GM19395 (cell line): Measurements from ENCODE around the gene IFTAP.
"Not testable (repeated sequence)": the region's sequence is repeated elsewhere in the genome, so short reads cannot be mapped to it uniquely, and the experiment has no call there.

Source experiments
- ATAC-seq: cut with Tn5 transposase; IDR thresholded peaks from one replicate; pipeline ENCODE4 v1.9.1; 2021; ENCODE audit warnings: mild to moderate bottlenecking, moderate library complexity; ENCODE audit not compliant: unreplicated experiment

IFTAP gene

GRCh38 chr11:36635066-36635862, 41.0 kb downstream of the IFTAP start:
- ATAC-seq: no peak

DNA sequence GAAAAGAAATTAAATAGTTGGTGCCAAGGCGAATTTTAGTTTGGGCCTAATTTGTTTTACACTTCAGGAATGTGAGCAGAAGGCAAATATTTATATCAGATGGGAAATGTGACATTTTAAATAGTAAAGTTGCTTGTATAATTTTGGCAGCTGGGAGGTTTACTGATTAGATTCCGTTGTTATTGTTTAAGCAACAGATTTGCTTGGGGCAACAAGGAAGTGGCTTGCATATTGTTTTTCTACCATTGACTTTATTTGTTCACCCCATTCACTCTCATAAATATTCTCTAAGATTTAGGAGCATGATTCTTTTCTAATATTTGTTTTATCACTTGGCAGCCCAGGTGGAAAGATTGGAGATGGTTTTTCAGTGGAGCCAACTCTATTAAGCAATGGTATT, 44.3 kb downstream of the IFTAP start:
- no peak for ATAC-seq

DNA sequence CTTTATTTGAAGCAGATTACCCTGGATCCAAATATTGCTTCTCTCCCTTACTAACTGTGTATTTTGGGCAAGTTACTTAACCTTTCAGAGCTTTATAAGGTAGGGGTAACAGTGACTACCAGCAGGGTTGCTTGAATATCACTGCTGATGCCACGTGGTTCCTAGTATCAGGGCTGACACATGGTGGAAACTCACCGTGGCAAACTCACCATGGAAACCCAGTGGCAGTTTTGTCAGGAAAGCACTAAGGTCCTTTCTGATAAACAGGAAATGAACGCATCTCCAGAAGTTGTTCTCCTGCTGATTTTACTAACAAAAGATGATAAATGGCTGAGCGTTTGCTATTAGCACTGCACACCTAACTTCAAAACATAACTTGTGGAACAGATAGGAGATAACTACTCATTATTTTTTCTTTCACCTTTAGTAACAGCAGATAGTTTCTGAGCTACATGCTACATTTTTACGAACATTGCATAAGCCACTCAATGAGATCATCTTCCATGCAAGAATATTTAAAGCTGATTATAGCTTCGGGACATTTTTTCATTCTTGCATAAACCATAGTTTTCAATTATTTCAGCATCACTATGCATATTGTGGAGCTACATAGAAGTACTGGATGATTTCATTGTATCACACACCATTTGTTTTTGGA, 63.4 kb downstream of the IFTAP start:
- no peak for ATAC-seq

DNA sequence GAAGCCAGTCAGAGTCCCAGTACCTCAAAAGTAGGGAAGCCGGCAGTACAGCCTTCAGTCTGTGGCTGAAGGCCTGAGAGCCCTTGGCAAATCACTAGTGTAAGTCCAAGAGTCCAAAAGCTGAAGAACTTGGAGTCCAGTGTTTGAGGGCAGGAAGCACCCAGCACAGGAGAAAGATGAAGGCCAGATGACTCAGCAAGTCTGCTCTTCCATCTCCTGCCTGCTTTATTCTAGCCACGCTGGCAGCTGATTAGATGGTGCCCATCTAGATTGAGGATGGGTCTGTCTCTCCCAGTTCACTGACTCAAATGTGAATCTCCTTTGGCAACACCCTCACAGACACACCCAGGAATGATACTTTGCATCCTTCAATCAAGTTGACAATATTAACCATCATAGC, 67.1 kb downstream of the IFTAP start:
- not testable (repeated sequence) for ATAC-seq

GRCh38 chr11:36672815-36673450, 78.6 kb downstream of the IFTAP start:
- ATAC-seq: no peak

DNA sequence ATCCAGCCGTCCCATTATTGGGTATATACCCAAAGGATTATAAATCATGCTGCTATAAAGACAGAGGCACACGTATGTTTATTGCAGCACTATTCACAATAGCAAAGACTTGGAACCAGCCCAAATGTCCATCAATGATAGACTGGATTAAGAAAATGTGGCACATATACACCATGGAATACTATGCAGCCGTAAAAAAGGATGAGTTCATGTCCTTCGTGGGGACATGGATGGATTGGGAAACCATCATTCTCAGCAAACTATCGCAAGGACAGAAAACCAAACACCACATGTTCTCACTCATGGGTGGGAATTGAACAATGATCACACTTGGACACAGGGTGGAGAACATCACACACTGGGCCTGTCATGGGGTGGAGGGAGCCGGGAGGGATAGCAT, 85.2 kb downstream of the IFTAP start:
- ATAC-seq: not testable (repeated sequence)

GRCh38 chr11:36683818-36684217, 89.5 kb downstream of the IFTAP start:
- ATAC-seq: no peak

DNA sequence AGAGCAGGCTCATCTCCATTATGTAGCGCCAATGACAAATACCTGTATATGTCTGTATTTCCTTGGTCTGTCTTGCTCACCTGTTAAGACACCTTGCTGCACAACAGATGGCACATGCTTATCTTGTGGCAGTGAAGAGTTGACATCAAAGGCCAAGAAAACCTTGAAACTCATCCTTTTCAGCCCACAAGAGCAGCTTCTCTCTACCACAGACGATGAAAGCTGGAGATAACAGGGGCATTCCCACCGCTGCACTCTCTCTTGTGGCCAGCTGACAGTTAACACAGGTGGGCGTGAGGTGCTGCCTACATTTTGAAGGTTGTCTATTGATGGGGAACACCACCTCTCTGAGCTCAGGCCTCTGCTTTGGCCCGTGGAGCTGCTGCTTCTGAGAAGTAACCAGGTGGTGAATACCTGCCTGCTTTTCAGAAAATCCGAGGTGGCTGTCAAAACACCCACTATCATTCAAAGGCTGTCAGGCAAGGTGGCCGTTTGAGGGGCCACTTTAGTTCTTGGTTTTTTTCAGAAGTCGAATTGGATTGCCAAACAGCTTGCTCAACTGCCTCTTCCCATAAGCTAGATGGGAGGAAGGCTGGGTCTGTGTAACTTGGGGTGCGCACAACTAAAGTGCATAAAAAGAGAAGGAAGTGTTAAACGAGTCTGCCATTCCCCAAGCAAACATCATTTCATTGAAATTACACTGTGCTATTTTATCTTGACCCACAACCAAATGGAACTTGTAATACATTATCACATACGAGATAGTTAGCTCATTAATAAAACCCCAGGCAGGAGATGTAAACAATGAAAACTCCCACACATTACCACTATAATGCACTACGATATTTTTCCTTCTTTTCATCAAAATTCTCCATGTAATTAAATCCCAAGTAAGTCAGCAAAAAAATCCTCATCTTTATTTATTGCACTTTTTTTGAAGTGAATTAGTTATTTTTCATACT, 90.8 kb downstream of the IFTAP start:
- no peak for ATAC-seq

GRCh38 chr11:36688132-36688531, 93.8 kb downstream of the IFTAP start:
- no peak for ATAC-seq

DNA sequence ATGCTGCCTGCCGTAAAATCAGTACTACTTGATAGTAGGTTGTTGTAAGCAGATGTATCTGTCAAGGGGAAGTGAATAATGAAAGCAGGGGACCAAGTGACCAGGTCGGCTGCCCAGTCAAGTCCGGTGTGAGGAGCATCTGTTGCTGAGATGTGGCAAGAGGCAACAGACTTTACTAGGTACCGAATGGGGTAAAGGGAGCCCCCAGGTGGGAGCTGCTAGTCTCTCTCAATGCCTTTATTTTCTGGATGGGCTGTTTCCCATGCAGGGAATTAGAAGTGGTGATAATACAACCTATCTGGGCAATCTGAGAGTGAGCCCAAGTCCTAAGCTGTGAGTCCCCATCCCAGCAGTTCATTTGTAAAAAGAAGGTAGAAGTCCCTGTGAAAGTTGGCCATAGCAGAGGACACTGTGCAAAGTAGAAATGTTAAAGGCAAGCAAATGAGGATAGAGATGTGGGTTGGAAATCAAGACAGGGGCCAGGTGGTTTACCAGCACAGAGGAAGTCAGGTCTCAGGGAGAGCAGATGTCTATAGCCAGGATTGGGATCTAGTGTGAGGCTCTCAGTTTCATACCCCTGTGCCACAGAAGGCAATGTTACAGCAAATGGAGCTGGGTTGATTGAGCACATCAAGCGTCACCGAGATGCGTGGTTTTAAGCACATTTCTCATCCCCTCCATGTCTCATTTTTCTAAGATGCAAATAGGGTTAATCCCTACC, 94.4 kb downstream of the IFTAP start:
- no peak for ATAC-seq

- ATAC-seq: no peak
Observed at GRCh38 chr11:36689442-36689841, 95.1 kb downstream of the IFTAP start.

DNA sequence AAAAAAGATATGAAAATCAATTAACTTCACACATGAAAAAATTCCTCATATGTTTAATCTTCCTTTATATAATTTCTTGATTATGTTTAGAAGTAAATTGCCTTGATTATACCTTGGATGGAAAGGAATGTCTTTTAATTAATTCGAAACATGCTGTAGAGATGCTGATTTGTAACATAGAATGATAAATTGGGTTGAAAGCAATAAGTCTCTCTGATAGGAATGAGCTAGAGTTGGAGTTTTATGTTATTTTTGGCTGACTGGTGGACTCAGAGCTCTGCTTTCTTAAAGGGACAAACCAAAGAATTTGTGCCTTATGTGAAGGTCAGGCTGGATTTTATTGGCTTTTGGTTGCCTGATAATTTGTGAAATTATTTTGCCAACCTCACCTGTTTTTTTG, 98.4 kb downstream of the IFTAP start:
- no peak for ATAC-seq

GRCh38 chr11:36693139-36693843, 99.0 kb downstream of the IFTAP start:
- ATAC-seq: no peak

DNA sequence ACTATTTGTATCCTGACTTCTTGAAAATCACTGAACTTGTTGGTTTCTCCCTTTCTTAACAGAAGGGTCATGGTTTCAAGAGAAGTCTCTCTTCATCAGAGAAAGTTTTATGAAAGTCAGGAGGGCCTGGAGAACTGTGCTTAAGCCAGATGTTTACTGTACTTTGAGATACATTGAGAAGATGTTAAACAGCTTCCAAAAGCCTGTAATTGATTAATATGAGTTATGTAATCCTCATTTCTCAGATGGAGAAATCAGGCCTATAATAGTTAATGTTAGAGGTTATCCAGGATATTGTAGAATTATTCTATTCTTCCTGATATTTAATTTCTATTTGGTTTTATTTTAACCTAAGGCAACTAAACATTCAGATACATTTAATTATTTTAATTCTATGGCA, 100.8 kb downstream of the IFTAP start:
- ATAC-seq: no peak

GRCh38 chr11:36695571-36695970, 101.3 kb downstream of the IFTAP start:
- no peak for ATAC-seq

DNA sequence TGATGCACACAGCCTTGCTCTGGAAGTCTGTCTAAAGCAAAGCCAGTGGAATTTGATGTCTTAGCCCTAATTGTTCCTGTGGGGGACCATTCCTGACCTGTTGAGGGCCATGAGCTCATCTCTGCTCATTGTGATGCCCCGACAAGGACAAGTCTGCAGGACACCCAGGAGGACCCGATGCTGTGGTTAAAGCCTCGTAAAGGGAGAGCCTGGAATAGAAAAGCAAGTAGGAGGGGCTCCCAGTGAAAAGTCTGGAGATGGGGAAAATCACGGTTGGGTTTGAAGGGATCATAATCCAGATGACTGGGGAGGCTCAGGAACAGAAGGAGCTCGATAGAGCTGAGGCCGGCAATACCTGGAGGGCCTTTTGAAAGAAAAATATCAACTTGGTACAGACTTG, 102.2 kb downstream of the IFTAP start:
- ATAC-seq: no peak

- ATAC-seq: no peak
Observed at GRCh38 chr11:36699271-36699670, 105.0 kb downstream of the IFTAP start.

- no peak for ATAC-seq
Observed at GRCh38 chr11:36700246-36700645, 105.9 kb downstream of the IFTAP start.

DNA sequence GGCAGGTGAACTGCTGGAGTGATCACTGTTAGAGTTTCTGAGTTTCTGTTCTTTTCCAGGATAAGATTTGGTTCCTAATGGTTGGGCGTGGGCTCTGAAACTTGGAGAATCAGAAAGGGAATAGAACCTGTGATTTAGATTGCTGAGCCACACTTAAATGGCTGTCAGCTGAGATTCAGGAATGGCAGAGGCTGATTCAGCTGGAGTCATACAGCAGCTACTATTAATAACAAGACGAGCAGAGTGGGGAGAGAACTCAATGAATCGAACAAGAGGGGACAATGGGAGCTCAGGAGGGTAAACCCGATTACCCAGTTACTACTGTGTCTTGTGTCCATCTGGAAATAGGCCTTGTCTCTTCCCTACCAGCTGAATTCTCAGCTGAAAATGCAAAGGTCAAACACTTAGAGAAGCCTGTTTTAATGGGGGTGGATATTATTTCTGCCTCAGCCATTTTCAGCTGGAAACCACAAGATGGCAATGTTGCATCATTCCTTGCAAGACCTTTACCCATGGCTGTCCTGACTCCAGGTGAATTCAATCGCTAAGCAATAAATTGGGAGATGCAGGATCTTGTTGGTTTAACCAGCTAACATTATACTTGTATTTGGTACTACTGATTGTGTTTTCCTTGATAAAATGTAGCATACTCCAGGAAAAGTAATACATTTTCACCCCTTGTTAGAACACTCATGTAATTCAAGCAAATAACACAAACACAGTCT, 108.2 kb downstream of the IFTAP start:
- ATAC-seq: peak; percentile 83
